Tibial nerve (tissue), 4 donors: Measurements from ENCODE around the gene NKAIN2.

Experiments used
- CTCF ChIP-seq, 5 experiments: fragments of 200-600 bp in 3 of 5; fragments of 450-650 bp in 2 of 5; sonication (generic) in 3 of 5; IDR thresholded peaks; one replicate each; pipeline ENCODE4 v1.5.1; 2016 to 2019; ENCODE audit warnings: antibody characterized with exemption in 5 of 5, mild to moderate bottlenecking in 3 of 5, moderate library complexity in 2 of 5
- EP300 ChIP-seq, 2 donors: sonication (generic); formaldehyde crosslinking; IDR thresholded peaks; one replicate each; pipeline ENCODE4 v1.6.1; 2017; ENCODE audit warnings: antibody characterized with exemption in 2 of 2, mild to moderate bottlenecking in 1 of 2
- POLR2A ChIP-seq, 2 donors: fragments of 450-650 bp; IDR thresholded peaks; one replicate each; pipeline ENCODE4 v1.6.1; 2017; ENCODE audit warnings: antibody characterized with exemption in 2 of 2, mild to moderate bottlenecking in 2 of 2, moderate library complexity in 2 of 2

- TF ChIP-seq CTCF (IDR thresholded peaks at IDR 0.05) (no peak), POLR2A (IDR thresholded peaks at IDR 0.05) (no peak), EP300 (IDR thresholded peaks at IDR 0.05) (no peak)
Observed at GRCh38 chr6:123855506-123855905, 51.8 kb downstream of the NKAIN2 start.
